Activated CD4-positive, alpha-beta memory T cell treated with anti-CD3 and anti-CD28 coated beads, Interleukin-2, amount 10 ng/mL, durations not matched to agents 7 days and 5 days (primary cell): ENCODE data around the gene TXNDC5. TPM values are rescaled to one million over a fixed set of nuclear protein-coding genes. Genes with fewer than 3 reads are reported as not detected.

Experiments used
- CTCF ChIA-PET: fragments of 350-600 bp; sonication (Branson Sonifier 250); formaldehyde crosslinking; loops from one replicate; lab custom pipeline; 2021; ENCODE audit warnings: antibody characterized with exemption, inconsistent platforms; lab: Charles Lee
- POLR2A ChIA-PET: fragments of 350-600 bp; sonication (Branson Sonifier 250); formaldehyde crosslinking; loops from one replicate; lab custom pipeline; 2021; ENCODE audit warnings: antibody characterized with exemption; lab: Charles Lee
- DNase-seq: peaks from one replicate; pipeline ENCODE4 v3.0.0-alpha.2; 2020
- H3K27ac Mint-ChIP-seq: one replicate; pipeline ENCODE4 v1.8.0; 2021; ENCODE audit warnings: mild to moderate bottlenecking, mixed read lengths
- H3K27me3 Mint-ChIP-seq: one replicate; pipeline ENCODE4 v1.8.0; 2021; ENCODE audit warnings: mixed read lengths
- H3K36me3 Mint-ChIP-seq: one replicate; pipeline ENCODE4 v1.8.0; 2021; ENCODE audit warnings: low read depth, mixed read lengths
- H3K4me1 Mint-ChIP-seq: one replicate; pipeline ENCODE4 v1.8.0; 2021; ENCODE audit warnings: mixed read lengths
- H3K4me3 Mint-ChIP-seq: one replicate; pipeline ENCODE4 v1.8.0; 2021; ENCODE audit warnings: mild to moderate bottlenecking, mixed read lengths
- H3K9me3 Mint-ChIP-seq: one replicate; pipeline ENCODE4 v1.8.0; 2021; ENCODE audit warnings: mixed read lengths
- total RNA-seq, 2 experiments: library from RNA; stranded (reverse); gene quantifications; one replicate each; pipeline ENCODE4 v1.2.3, GENCODE V29; 2021

TXNDC5 gene
- total RNA-seq, 2 experiments from 2014 or later = 39.1 to 39.8 TPM

- no peak overlapping the region for H3K27ac Mint-ChIP-seq
- H3K27me3 Mint-ChIP-seq = peaks cover 3% of the 10 kb centered on the region
- no peak for DNase-seq
- H3K36me3 Mint-ChIP-seq = no peaks in the 10 kb centered on the region
- CTCF ChIA-PET = no interaction called here
- H3K9me3 Mint-ChIP-seq = peaks cover 10% of the 10 kb centered on the region
- H3K4me3 Mint-ChIP-seq = no peak overlapping the region
- H3K4me1 Mint-ChIP-seq = no peaks in the 10 kb centered on the region
- POLR2A ChIA-PET = no interaction called here
Measured at GRCh38 chr6:7851780-7852179, 58.8 kb downstream of the TXNDC5 start.

DNA sequence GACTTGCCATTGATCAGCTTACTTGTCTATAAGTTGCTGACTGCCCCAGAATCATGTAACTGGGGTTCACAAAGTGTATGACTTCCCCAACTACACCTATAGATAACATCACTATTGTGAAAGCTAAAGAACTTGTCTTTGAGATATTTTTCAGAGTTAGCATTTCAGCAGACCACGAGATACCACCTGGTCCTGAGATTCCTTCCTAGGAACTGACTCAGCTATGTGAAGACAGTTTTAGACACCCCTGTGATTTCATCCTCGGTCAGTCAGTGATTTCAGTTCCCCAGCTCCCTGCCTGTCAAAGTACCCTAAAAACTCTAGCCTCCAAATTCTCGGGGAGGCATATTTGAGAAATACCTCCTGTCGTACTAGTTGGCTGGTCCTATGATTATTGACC, 62.4 kb downstream of the TXNDC5 start:
- peaks cover 6% of the 10 kb centered on the region for H3K27me3 Mint-ChIP-seq
- DNase-seq = no peak
- H3K4me3 Mint-ChIP-seq = no peak overlapping the region
- ChIA-PET POLR2A (no interaction called here), CTCF (no interaction called here)
- no peaks in the 10 kb centered on the region for H3K36me3 Mint-ChIP-seq
- peaks cover 10% of the 10 kb centered on the region for H3K9me3 Mint-ChIP-seq
- H3K4me1 Mint-ChIP-seq = no peaks in the 10 kb centered on the region
- no peak overlapping the region for H3K27ac Mint-ChIP-seq

GRCh38 chr6:7846966-7847818, 63.4 kb downstream of the TXNDC5 start:
- no peak overlapping the region for H3K27ac Mint-ChIP-seq

GRCh38 chr6:7841781-7842468, 68.7 kb downstream of the TXNDC5 start:
- no peaks in the 10 kb centered on the region for H3K36me3 Mint-ChIP-seq
- ChIA-PET POLR2A (no interaction called here), CTCF (no interaction called here)
- H3K27ac Mint-ChIP-seq = no peak overlapping the region
- peaks cover 3% of the 10 kb centered on the region for H3K27me3 Mint-ChIP-seq
- H3K4me1 Mint-ChIP-seq = no peaks in the 10 kb centered on the region
- DNase-seq = no peak
- H3K9me3 Mint-ChIP-seq = no peaks in the 10 kb centered on the region
- H3K4me3 Mint-ChIP-seq = no peak overlapping the region

More at GRCh38 chr6:7846966-7847818, 63.4 kb downstream of the TXNDC5 start:
- H3K9me3 Mint-ChIP-seq = peaks cover 8% of the 10 kb centered on the region
- no peak overlapping the region for H3K4me3 Mint-ChIP-seq
- peaks cover 6% of the 10 kb centered on the region for H3K27me3 Mint-ChIP-seq
- H3K4me1 Mint-ChIP-seq = no peaks in the 10 kb centered on the region
- no peaks in the 10 kb centered on the region for H3K36me3 Mint-ChIP-seq
- ChIA-PET POLR2A (no interaction called here), CTCF (no interaction called here)
- DNase-seq = no peak

DNA sequence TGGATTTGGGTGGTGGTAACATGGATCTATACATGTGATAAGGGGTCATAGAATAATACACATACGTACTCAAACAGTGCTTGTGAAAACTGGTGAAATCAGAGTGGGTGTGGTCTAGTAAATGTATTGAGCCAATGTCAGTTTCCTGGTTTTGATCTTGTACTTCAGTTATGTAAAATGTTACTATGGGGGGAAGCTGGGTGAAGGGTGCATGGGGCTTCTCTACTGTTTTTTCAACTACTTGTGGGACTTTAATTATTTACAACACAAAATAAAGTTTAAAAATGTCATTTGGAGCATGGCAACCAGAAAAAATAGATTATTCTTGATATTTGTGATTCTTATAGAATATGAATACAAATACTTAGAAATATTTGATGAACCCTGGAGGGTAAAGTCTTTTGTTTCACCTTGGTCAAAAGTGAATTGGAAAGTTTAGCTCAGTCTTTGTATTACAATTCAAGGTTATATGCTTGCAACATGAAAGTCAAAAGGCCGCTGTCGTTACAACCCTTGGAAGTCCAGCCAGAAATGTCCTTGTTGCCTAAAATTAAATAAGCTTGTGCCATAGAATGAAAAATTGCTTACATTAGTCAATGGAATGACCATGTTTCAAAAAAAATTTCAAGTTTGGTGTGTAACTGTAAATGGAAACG, 74.1 kb downstream of the TXNDC5 start:
- ChIA-PET POLR2A (no interaction called here), CTCF (no interaction called here)
- no peak overlapping the region for H3K27ac Mint-ChIP-seq
- H3K27me3 Mint-ChIP-seq = peaks cover 2% of the 10 kb centered on the region
- no peaks in the 10 kb centered on the region for H3K9me3 Mint-ChIP-seq
- H3K4me3 Mint-ChIP-seq = no peak overlapping the region
- no peak for DNase-seq
- no peaks in the 10 kb centered on the region for H3K4me1 Mint-ChIP-seq
- no peaks in the 10 kb centered on the region for H3K36me3 Mint-ChIP-seq

- H3K27ac Mint-ChIP-seq = no peak overlapping the region
- DNase-seq = no peak
- H3K36me3 Mint-ChIP-seq = no peaks in the 10 kb centered on the region
- H3K27me3 Mint-ChIP-seq = peaks cover 4% of the 10 kb centered on the region
- CTCF ChIA-PET = no interaction called here
- no peaks in the 10 kb centered on the region for H3K9me3 Mint-ChIP-seq
- POLR2A ChIA-PET = no interaction called here
- no peaks in the 10 kb centered on the region for H3K4me1 Mint-ChIP-seq
- no peak overlapping the region for H3K4me3 Mint-ChIP-seq
Measured at GRCh38 chr6:7833751-7834070, 76.9 kb downstream of the TXNDC5 start.

DNA sequence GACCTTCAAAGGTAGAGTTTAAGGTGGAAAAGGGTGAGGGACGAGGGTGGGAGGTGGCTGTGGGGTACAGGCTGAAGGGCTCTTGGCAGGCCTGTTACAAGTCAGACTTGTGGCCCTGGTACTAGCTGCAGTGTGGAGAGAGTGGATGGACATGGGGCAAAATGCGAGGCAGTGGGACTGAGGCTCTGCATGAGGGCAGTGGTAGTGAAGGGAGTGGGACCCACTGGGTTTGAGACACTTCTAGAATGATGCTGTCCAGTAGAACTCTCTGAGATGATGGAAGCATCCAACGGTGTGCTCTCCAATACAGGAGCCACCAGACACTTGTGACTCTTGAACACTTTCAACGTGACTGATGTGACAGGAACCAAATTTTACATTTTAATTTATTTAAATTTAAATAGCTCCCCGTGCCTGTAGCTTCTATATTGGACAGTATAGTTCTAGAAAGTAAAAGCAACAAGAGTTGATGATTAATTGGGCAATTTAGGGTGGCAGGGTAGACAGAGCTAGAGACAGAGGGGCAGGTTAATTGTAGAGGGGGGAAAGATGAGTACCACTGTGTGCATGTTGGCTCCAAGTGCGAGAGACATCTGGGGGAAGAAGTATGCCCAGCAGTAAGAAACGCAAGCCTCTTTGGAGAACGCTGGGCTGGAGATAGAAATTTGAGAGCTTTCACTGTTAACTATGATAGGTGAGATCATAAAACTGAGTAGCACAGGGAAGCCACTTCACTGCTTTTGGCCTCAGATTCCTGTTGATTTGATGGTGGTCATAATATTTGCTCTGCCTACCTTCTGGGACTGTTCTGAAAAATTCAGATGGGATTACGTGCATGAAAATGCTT, 77.5 kb downstream of the TXNDC5 start:
- ChIA-PET CTCF (no interaction called here), POLR2A (no interaction called here)
- H3K4me3 Mint-ChIP-seq = no peak overlapping the region
- no peak for DNase-seq
- no peaks in the 10 kb centered on the region for H3K36me3 Mint-ChIP-seq
- H3K9me3 Mint-ChIP-seq = no peaks in the 10 kb centered on the region
- H3K27ac Mint-ChIP-seq = no peak overlapping the region
- H3K4me1 Mint-ChIP-seq = no peaks in the 10 kb centered on the region
- peaks cover 4% of the 10 kb centered on the region for H3K27me3 Mint-ChIP-seq

Other genes starting within 250 kb of the TXNDC5 start
- not detected for gene BMP6, start 184.7 kb downstream of the TXNDC5 start, total RNA-seq
- 10 to 100 TPM; 22.8 to 23.4 TPM for gene BLOC1S5, start 153.6 kb upstream of the TXNDC5 start, total RNA-seq
- gene EEF1E1, start 191.8 kb upstream of the TXNDC5 start, total RNA-seq = 10 to 100 TPM; 29.8 to 30.0 TPM